SKM-1 (cell line): ENCODE measurements around the gene NFASC.

Source experiments
- DNase-seq: peaks from one replicate; lab custom pipeline; 2025; ENCODE audit not compliant: unreplicated experiment; lab: John Stamatoyannopoulos, UW

NFASC gene

DNA sequence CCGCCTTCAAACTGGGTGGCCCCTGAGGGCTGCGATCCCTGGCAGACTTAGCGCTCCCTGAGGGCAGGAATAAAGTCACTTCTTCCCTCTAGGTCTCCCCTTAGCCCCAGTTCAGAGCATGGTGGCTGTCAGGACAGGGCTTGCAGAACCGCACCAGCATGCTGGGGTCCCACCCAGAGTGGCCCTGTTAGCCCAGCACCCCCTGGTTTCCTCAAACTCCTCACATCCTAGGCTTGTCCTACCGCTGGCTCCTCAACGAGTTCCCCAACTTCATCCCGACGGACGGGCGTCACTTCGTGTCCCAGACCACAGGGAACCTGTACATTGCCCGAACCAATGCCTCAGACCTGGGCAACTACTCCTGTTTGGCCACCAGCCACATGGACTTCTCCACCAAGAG lies 188.2 kb downstream of the NFASC start:
- DNase-seq, result no peak

DNA sequence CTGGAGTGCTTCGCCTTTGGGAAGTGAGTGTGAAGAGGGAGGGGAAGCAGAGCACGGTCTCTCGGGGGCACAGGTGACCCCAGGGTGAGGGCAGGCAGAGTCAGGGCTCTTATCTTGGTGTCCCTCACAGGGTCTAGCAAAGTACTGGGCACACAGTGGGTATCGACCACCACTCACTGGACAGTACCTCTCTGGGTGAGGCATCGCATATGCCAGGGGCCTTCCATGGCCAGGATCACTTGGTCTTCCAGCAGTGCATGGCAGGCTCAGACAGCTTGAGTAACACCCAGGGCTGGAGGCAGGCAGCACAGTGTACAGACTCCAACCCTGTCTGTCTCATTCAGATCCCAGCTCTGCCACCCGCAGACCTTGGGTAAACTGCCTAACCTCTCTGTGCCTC lies 189.0 kb downstream of the NFASC start:
- DNase-seq, result no peak

GRCh38 chr1:205060746-205061145 lies 190.1 kb downstream of the NFASC start:
- no peak for DNase-seq

GRCh38 chr1:205061227-205061626 lies 190.6 kb downstream of the NFASC start:
- no peak for DNase-seq

- peak; percentile 71 for DNase-seq
Measured at GRCh38 chr1:205061665-205062069, 191.0 kb downstream of the NFASC start.

DNA sequence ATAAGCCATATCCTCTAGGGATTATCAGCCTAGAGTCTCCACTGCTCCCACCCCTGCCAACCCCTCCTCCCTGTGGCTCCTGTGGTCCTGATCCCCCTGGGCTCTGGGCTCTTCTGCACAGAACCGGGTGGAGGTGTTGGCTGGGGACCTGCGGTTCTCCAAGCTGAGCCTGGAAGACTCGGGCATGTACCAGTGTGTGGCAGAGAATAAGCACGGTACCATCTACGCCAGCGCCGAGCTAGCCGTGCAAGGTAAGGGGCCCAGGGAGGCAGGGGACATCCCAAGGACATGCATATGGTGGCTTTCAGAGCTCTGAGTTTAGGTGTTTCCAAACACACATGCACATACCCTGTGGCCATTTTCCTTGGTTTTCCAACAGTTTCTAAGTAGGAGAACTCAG lies 191.7 kb downstream of the NFASC start:
- DNase-seq, result no peak

DNA sequence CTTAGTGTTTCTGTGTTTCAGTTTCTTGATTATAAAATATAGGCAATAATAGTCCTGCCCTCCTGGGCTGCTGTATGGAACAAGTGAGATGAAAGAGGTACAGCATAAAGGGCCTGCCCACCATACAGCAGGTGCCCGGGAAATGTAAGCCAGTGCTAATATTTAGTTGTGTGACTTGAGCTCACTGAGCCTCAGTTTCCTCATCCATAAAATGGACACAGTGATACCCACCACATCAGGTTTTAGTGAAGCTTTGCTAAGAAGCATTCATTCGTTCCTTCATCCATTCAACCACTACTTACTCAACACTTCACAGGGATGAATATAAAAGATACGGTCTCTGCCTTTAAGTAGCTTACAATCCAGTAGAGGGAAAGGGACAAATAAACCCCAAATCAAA lies 192.2 kb downstream of the NFASC start:
- DNase-seq, result no peak

GRCh38 chr1:205064301-205064700 lies 193.6 kb downstream of the NFASC start:
- DNase-seq, result no peak

GRCh38 chr1:205064741-205065316 lies 194.2 kb downstream of the NFASC start:
- DNase-seq, result no peak

GRCh38 chr1:205065666-205066065 lies 195.0 kb downstream of the NFASC start:
- no peak for DNase-seq

GRCh38 chr1:205066141-205066818 lies 195.6 kb downstream of the NFASC start:
- no peak for DNase-seq

DNA sequence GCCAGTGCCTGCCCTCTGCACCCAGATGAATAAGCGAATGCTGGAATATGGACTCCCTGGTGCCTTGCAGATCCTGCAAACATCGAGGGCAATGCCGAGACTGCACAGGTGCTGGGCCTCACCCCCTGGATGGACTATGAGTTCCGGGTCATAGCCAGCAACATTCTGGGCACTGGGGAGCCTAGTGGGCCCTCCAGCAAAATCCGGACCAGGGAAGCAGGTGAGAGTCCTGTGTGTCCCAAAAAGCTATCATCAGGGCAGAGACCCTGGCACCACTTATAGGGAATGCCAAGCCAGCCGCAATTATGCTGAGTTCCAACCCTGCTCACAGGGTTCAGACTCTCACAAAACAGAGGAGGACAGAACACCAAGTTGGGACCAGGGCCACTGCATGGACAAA lies 196.4 kb downstream of the NFASC start:
- DNase-seq, result no peak

DNA sequence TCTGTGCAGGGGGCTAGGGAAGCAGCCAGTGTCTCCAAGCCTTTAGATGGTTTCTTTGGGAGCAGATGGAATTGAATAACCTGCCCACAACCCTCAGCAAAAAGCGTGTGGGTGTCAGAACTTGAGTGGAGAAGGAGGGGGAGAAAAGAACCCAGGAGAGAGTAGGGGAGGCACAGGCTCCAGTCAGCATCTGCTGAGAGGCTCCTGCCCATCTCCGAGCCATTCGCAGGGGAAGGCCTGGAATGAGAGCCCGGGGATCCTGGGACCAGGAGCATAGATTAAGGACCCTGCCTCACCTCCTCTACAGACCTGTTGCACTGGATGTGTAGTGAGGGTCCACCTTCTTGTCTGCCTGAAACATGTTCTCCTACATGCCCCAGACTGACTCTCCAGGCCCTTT lies 197.3 kb downstream of the NFASC start:
- DNase-seq, result no peak

DNA sequence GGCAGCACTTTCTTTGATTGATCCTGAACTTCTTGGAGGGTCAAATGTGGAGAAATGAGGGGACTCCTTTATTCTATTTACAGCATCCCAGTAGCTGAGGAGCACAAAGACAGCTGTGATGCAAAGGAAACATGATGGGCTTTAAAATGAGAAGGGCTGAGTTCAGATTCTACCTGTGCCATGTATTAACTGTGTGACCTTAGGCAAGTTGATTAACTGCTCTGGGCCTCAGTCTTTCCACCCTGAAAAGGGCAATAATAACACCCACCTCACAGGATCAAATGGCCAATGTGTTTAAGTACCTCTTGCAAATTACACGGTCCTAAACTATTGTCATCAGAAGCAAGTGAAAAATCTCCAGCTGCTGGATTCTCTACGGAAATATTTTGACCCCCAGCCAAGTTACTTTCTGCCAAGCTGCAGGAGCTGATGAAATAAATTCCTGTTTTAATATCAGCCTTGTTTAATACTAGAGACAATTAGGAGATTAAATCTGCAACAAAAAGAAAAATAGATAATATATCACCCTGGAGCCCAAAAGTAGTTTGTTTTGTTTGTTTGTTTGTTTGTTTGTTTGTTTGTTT lies 197.9 kb downstream of the NFASC start:
- no peak for DNase-seq

- no peak for DNase-seq
Measured at GRCh38 chr1:205069371-205070125, 198.9 kb downstream of the NFASC start.

- no peak for DNase-seq
Measured at GRCh38 chr1:205071028-205071409, 200.4 kb downstream of the NFASC start.

DNA sequence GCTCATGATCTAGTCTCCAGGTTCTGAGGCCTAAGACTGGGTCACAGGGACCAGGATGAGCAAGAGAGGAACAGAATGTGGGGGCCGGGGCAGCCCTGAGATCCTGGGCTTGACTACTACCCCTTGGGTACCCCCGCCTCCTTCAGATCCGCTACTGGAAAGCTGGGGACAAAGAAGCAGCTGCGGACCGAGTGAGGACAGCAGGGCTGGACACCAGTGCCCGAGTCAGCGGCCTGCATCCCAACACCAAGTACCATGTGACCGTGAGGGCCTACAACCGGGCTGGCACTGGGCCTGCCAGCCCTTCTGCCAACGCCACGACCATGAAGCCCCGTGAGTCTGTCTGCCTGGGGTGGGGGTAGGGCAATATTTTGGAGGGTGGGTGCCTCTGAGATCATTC lies 201.1 kb downstream of the NFASC start:
- no peak for DNase-seq

DNA sequence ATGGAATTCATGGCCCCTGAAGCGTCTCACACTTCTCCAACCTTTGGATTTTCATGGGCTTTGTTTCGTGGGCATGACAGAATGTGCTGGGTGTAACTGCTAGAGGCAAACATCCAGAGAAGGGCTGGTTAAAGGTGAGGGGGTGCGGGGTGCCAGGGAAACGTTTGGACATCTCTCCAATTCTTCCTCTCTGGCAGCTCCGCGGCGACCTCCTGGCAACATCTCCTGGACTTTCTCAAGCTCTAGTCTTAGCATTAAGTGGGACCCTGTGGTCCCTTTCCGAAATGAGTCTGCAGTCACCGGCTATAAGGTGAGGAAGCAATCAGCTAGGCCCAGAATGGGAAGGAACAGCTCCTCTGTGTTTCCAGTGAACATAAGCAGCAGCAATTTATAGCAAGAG lies 201.6 kb downstream of the NFASC start:
- DNase-seq, result no peak
